GM18526 (cell line): ENCODE data around the gene RBM38.

Source experiments
- POLR2A ChIP-seq: IDR thresholded peaks from 3 replicates; pipeline ENCODE4 v1.6.1; 2011; ENCODE audit not compliant: insufficient read length; ENCODE audit errors: extremely low read depth

RBM38 gene

GRCh38 chr20:57390604-57391438, at the start of gene RBM38:
Gene RBM38, plus strand, starts transcription at chr20:57391396. Its CDS starts 186 bp downstream, at chr20:57391582.
- TF ChIP-seq POLR2A: peak; percentile 80

GRCh38 chr20:57341663-57342062, 49.5 kb upstream of the RBM38 start:
- TF ChIP-seq POLR2A: no peak

- no peak for TF ChIP-seq POLR2A
Measured at GRCh38 chr20:57342829-57343228, 48.4 kb upstream of the RBM38 start.

- no peak for TF ChIP-seq POLR2A
Measured at GRCh38 chr20:57346477-57346876, 44.7 kb upstream of the RBM38 start.

GRCh38 chr20:57347393-57347792, 43.8 kb upstream of the RBM38 start:
- TF ChIP-seq POLR2A: no peak

- peak; percentile 44 for TF ChIP-seq POLR2A
Measured at GRCh38 chr20:57348922-57349574, 42.1 kb upstream of the RBM38 start.

- TF ChIP-seq POLR2A: no peak
Measured at GRCh38 chr20:57350081-57350710, 41.0 kb upstream of the RBM38 start.

GRCh38 chr20:57351042-57351783, 40.0 kb upstream of the RBM38 start, which contains the start of gene RAE1:
Gene RAE1, plus strand, starts transcription at chr20:57351255. Its CDS starts 2,784 bp downstream, at chr20:57354039.
- TF ChIP-seq POLR2A: peak; percentile 72

GRCh38 chr20:57352305-57352704, 38.9 kb upstream of the RBM38 start:
- no peak for TF ChIP-seq POLR2A

GRCh38 chr20:57353351-57353750, 37.8 kb upstream of the RBM38 start:
- TF ChIP-seq POLR2A: no peak

- TF ChIP-seq POLR2A: no peak
Measured at GRCh38 chr20:57361517-57361916, 29.7 kb upstream of the RBM38 start.

GRCh38 chr20:57364451-57364850, 26.7 kb upstream of the RBM38 start:
- no peak for TF ChIP-seq POLR2A

GRCh38 chr20:57369596-57369995, 21.6 kb upstream of the RBM38 start:
- no peak for TF ChIP-seq POLR2A

- TF ChIP-seq POLR2A: no peak
Measured at GRCh38 chr20:57370316-57370715, 20.9 kb upstream of the RBM38 start.

- no peak for TF ChIP-seq POLR2A
Measured at GRCh38 chr20:57371363-57371762, 19.8 kb upstream of the RBM38 start.
